Choroid plexus epithelial cell (primary cell): ENCODE results near the gene THSD4.

ENCODE experiments used
- DNase-seq: peaks from one replicate; pipeline ENCODE4 v3.0.0-alpha.2; 2010; ENCODE audit warnings: low read depth
- H3K4me3 ChIP-seq: 2 replicates; pipeline ENCODE4 v1.5.1; 2011; ENCODE audit warnings: low read depth, mild to moderate bottlenecking, control low read depth, low read length, moderate library complexity
- CTCF ChIP-seq: conservative IDR thresholded peaks from 2 replicates; pipeline ENCODE4 v1.5.1; 2011; ENCODE audit warnings: low read depth, mild to moderate bottlenecking, control low read depth, inconsistent platforms, low read length, moderate library complexity

THSD4 gene

GRCh38 chr15:71252044-71252739 lies 136.9 kb downstream of the THSD4 start:
- TF ChIP-seq CTCF, result peak; percentile 19
- peak; percentile 59 for DNase-seq
- no peak overlapping the region for H3K4me3 ChIP-seq

- no peak for DNase-seq
- no peak overlapping the region for H3K4me3 ChIP-seq
- no peak for TF ChIP-seq CTCF
Measured at GRCh38 chr15:71252740-71253047, 137.4 kb downstream of the THSD4 start.

- TF ChIP-seq CTCF, result no peak
- H3K4me3 ChIP-seq, result no peak overlapping the region
- no peak for DNase-seq
Measured at GRCh38 chr15:71254491-71254890, 139.2 kb downstream of the THSD4 start.

- no peak overlapping the region for H3K4me3 ChIP-seq
- DNase-seq, result no peak
- no peak for TF ChIP-seq CTCF
Measured at GRCh38 chr15:71256934-71257664, 141.8 kb downstream of the THSD4 start.

GRCh38 chr15:71259866-71260265 lies 144.6 kb downstream of the THSD4 start:
- TF ChIP-seq CTCF, result no peak
- DNase-seq, result no peak
- H3K4me3 ChIP-seq, result no peak overlapping the region

- no peak for DNase-seq
- no peak for TF ChIP-seq CTCF
- H3K4me3 ChIP-seq, result no peak overlapping the region
Measured at GRCh38 chr15:71261418-71261817, 146.1 kb downstream of the THSD4 start.

GRCh38 chr15:71261909-71262308 lies 146.6 kb downstream of the THSD4 start:
- TF ChIP-seq CTCF, result no peak
- H3K4me3 ChIP-seq, result no peak overlapping the region
- DNase-seq, result no peak
